ENCODE measurements around the gene GAGE12J. TPM values are rescaled to one million over a fixed set of nuclear protein-coding genes. Genes with fewer than 3 reads are reported as not detected.
"Not testable (repeated sequence)": the region's sequence is repeated elsewhere in the genome, so short reads cannot be mapped to it uniquely, and the experiment has no call there.

Gene GAGE12J
- total RNA-seq, 4 donors from 2014 or later: not detected

- ATAC-seq (ENCODE audit: low FRiP score): no peak
- no peak for TF ChIP-seq CTCF (IDR thresholded peaks at IDR 0.05)
- DNase-seq (ENCODE audit: low spot score): no peak
These were observed 11.5 kb upstream of the GAGE12J start for GRCh38 chrX:49310371-49310770.

GRCh38 chrX:49312176-49312575 lies 9.7 kb upstream of the GAGE12J start:
- no peak for TF ChIP-seq CTCF (IDR thresholded peaks at IDR 0.05)
- DNase-seq (ENCODE audit: low spot score) (no peak), ATAC-seq (ENCODE audit: low FRiP score) (no peak)

- no peak for TF ChIP-seq CTCF (IDR thresholded peaks at IDR 0.05)
- no peak for DNase-seq (ENCODE audit: low spot score)
- no peak for ATAC-seq (ENCODE audit: low FRiP score)
These were observed 5.8 kb upstream of the GAGE12J start for GRCh38 chrX:49316085-49316484.

GRCh38 chrX:49322266-49322665 lies 429 bp downstream of the GAGE12J start:
- DNase-seq (ENCODE audit: low spot score); ATAC-seq (ENCODE audit: low FRiP score): not testable (repeated sequence)

- not testable (repeated sequence) for DNase-seq (ENCODE audit: low spot score); ATAC-seq (ENCODE audit: low FRiP score)
These were observed 1.9 kb downstream of the GAGE12J start for GRCh38 chrX:49323735-49324134.

- not testable (repeated sequence) for ATAC-seq (ENCODE audit: low FRiP score); DNase-seq (ENCODE audit: low spot score)
These were observed 8.6 kb downstream of the GAGE12J start for GRCh38 chrX:49330421-49330820.

GRCh38 chrX:49331282-49331681 lies 9.4 kb downstream of the GAGE12J start, which contains the start of gene GAGE13:
Gene GAGE13, plus strand, starts transcription at chrX:49331582. Its CDS starts 1,156 bp downstream, at chrX:49332738.
- not testable (repeated sequence) for ATAC-seq (ENCODE audit: low FRiP score)

GRCh38 chrX:49331841-49332240 lies 10.0 kb downstream of the GAGE12J start:
- DNase-seq (ENCODE audit: low spot score); ATAC-seq (ENCODE audit: low FRiP score): not testable (repeated sequence)

More at GRCh38 chrX:49331282-49331681, 9.4 kb downstream of the GAGE12J start, which contains the start of gene GAGE13:
- not testable (repeated sequence) for DNase-seq (ENCODE audit: low spot score)

GRCh38 chrX:49341449-49341848 lies 19.6 kb downstream of the GAGE12J start:
- ATAC-seq (ENCODE audit: low FRiP score); DNase-seq (ENCODE audit: low spot score): not testable (repeated sequence)

GRCh38 chrX:49344496-49345175 lies 22.8 kb downstream of the GAGE12J start:
- ATAC-seq (ENCODE audit: low FRiP score); DNase-seq (ENCODE audit: low spot score): not testable (repeated sequence)

GRCh38 chrX:49345402-49345801 lies 23.6 kb downstream of the GAGE12J start:
- ATAC-seq (ENCODE audit: low FRiP score); DNase-seq (ENCODE audit: low spot score): not testable (repeated sequence)

GRCh38 chrX:49346150-49346549 lies 24.3 kb downstream of the GAGE12J start:
- ATAC-seq (ENCODE audit: low FRiP score); DNase-seq (ENCODE audit: low spot score): not testable (repeated sequence)

Other genes starting within 250 kb of the GAGE12J start
- 10 to 100 TPM in 3 of 4 donors, 1 to 10 TPM in 1; 7.8 to 17.3 (median 12.3) TPM for gene PRAF2, start 248.0 kb upstream of the GAGE12J start, total RNA-seq
- 100 to 1,000 TPM in 3 of 4 donors, 10 to 100 TPM in 1; 90.8 to 131 (median 116) TPM for gene WDR45, start 242.2 kb upstream of the GAGE12J start, total RNA-seq
- 10 to 100 TPM; 16.0 to 30.9 (median 19.6) TPM for gene GPKOW, start 198.3 kb upstream of the GAGE12J start, total RNA-seq
- gene MAGIX, start 159.3 kb upstream of the GAGE12J start, total RNA-seq: 1 to 10 TPM; 1.1 to 7.3 (median 3.3) TPM
- gene PLP2, start 150.1 kb upstream of the GAGE12J start, total RNA-seq: 10 to 100 TPM; 26.3 to 48.0 (median 38.3) TPM
- 10 to 100 TPM in 2 of 4 donors, 1 to 10 TPM in 2; 5.1 to 28.1 (median 11.9) TPM for gene PRICKLE3, start 135.7 kb upstream of the GAGE12J start, total RNA-seq
- gene SYP, start 121.8 kb upstream of the GAGE12J start, total RNA-seq: 1 to 10 TPM in 3 of 4 donors, under 1 TPM in 1; 0.46 to 3.3 (median 2.2) TPM
- under 1 TPM; 0.19 to 0.60 (median 0.34) TPM for gene CACNA1F, start 88.7 kb upstream of the GAGE12J start, total RNA-seq
- gene CCDC22, start 86.6 kb upstream of the GAGE12J start, total RNA-seq: 10 to 100 TPM in 2 of 4 donors, 1 to 10 TPM in 2; 8.9 to 14.3 (median 11.1) TPM
- gene FOXP3, start 57.3 kb upstream of the GAGE12J start, total RNA-seq: not detected
- gene PPP1R3F, start 52.2 kb upstream of the GAGE12J start, total RNA-seq: 1 to 10 TPM; 2.6 to 6.5 (median 4.6) TPM
- gene GAGE10, start 18.4 kb upstream of the GAGE12J start, total RNA-seq: not detected
- not detected for gene GAGE13, start 9.5 kb downstream of the GAGE12J start, total RNA-seq
- gene GAGE12C, start 210.1 kb downstream of the GAGE12J start, total RNA-seq: not detected
- not detected for gene GAGE12D, start 219.7 kb downstream of the GAGE12J start, total RNA-seq
- gene GAGE12E, start 229.3 kb downstream of the GAGE12J start, total RNA-seq: not detected
- not detected for gene GAGE12F, start 238.8 kb downstream of the GAGE12J start, total RNA-seq
- not detected for gene GAGE12G, start 248.4 kb downstream of the GAGE12J start, total RNA-seq